ENCODE measurements around the gene EXOC6. TPM values are rescaled to one million over a fixed set of nuclear protein-coding genes. Genes with fewer than 3 reads are reported as not detected.
"Not testable (repeated sequence)": the region's sequence is repeated elsewhere in the genome, so short reads cannot be mapped to it uniquely, and the experiment has no call there.

The EXOC6 gene
- total and polyA plus RNA-seq, 7 donors = 7.4 to 27.8 (median 14.4) TPM

DNA sequence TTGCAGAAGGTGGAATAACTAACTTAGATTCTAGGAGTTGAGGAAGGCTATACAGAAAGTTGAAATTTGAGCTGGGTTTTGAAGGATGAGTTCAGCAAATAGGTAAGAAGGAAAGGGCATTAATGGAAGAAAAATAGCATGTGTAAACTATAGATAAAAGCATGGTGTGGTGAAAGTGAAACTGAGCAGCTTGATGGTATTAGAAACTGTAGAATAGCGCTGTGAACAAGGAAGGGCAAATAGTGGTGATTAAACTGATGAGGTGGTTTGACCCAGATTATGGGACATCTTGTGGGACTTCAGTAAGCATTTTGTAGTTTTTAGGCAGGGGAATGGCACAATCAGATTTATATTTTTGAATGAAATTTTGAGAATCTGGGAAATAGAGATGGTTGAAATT lies 90.5 kb downstream of the EXOC6 start:
- Histone ChIP-seq H3K27ac (no peak overlapping the region), H3K4me3 (no peak overlapping the region), H3K36me3 (ENCODE audit: insufficient read depth in 1 of 2, low read depth in 1 of 2) (peaks cover 0 to 59% of the 10 kb centered on the region in 2 donors), H3K9me3 (no peaks in the 10 kb centered on the region), H3K27me3 (ENCODE audit: insufficient read depth in 3 of 3, low read length in 2 of 3) (no peaks in the 10 kb centered on the region), H3K4me1 (no peaks in the 10 kb centered on the region)
- 91 to 100% (median 96%) methylated on average over 1 of the region's 1 CpG for WGBS, 3 donors
- intact Hi-C loops (cut with DNase I) = no loop called here
- ATAC-seq (no peak), DNase-seq (no peak)
- TF ChIP-seq, protein P1, sequence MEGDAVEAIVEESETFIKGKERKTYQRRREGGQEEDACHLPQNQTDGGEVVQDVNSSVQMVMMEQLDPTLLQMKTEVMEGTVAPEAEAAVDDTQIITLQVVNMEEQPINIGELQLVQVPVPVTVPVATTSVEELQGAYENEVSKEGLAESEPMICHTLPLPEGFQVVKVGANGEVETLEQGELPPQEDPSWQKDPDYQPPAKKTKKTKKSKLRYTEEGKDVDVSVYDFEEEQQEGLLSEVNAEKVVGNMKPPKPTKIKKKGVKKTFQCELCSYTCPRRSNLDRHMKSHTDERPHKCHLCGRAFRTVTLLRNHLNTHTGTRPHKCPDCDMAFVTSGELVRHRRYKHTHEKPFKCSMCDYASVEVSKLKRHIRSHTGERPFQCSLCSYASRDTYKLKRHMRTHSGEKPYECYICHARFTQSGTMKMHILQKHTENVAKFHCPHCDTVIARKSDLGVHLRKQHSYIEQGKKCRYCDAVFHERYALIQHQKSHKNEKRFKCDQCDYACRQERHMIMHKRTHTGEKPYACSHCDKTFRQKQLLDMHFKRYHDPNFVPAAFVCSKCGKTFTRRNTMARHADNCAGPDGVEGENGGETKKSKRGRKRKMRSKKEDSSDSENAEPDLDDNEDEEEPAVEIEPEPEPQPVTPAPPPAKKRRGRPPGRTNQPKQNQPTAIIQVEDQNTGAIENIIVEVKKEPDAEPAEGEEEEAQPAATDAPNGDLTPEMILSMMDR (IDR thresholded peaks at IDR 0.05) = no peak

DNA sequence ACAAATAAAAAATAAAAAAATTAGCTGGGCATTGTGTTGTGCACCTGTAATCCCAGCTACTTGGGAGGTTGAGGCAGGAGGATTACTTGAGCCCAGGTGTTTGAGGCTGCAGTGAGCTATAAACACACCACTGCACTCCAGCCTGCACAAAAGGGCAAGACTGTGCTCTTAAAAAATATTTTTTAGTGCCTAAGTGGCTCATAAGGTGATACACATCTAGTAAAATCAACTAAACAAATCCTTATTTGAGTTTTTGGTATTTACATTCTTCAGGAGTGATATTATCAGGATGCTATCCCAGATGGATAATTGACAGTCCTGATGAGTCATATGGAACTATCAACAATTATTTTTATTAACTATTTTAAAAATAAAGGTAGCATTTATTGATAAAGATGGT lies 93.9 kb downstream of the EXOC6 start:
- H3K4me3 ChIP-seq = no peak overlapping the region
- DNase-seq = no peak
- H3K4me1 ChIP-seq = no peaks in the 10 kb centered on the region
- no peaks in the 10 kb centered on the region for H3K9me3 ChIP-seq
- H3K27me3 ChIP-seq (ENCODE audit: insufficient read depth in 3 of 3, low read length in 2 of 3) = no peaks in the 10 kb centered on the region
- no peak for ATAC-seq
- TF ChIP-seq, protein P1 (IDR thresholded peaks at IDR 0.05) = no peak
- peaks cover 0 to 70% of the 10 kb centered on the region in 2 donors for H3K36me3 ChIP-seq (ENCODE audit: insufficient read depth in 1 of 2, low read depth in 1 of 2)
- H3K27ac ChIP-seq = no peak overlapping the region
- intact Hi-C loops (cut with DNase I) = no loop called here

DNA sequence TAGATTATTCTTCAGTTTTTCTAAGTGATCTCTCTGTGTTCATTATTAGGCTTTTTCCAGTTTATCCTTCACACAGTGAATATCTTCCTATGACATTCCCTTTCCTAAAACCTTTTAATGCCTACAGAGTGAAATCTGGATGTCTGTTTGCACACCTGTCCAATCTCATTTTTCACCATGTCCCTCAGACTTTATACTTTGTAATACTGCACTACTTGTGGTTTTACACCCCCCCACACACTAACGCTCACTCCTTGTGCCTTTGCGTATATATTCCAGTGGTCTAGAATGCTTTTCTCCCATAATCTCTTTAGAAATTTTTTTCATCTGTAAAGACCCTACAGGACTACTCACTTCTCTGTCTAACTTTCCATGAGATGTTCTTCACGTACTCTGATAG lies 98.2 kb downstream of the EXOC6 start:
- DNase-seq = no peak
- Histone ChIP-seq H3K27me3 (ENCODE audit: insufficient read depth in 3 of 3, low read length in 2 of 3) (no peaks in the 10 kb centered on the region), H3K4me1 (no peaks in the 10 kb centered on the region), H3K4me3 (no peak overlapping the region), H3K9me3 (no peaks in the 10 kb centered on the region), H3K27ac (no peak overlapping the region), H3K36me3 (ENCODE audit: insufficient read depth in 1 of 2, low read depth in 1 of 2) (peaks cover 0 to 77% of the 10 kb centered on the region in 2 donors)
- TF ChIP-seq, protein P1 (IDR thresholded peaks at IDR 0.05) = no peak
- intact Hi-C loops (cut with DNase I) = no loop called here
- 94 to 96% (median 95%) methylated on average over 3 of the region's 3 CpGs for WGBS, 3 donors
- ATAC-seq = no peak

DNA sequence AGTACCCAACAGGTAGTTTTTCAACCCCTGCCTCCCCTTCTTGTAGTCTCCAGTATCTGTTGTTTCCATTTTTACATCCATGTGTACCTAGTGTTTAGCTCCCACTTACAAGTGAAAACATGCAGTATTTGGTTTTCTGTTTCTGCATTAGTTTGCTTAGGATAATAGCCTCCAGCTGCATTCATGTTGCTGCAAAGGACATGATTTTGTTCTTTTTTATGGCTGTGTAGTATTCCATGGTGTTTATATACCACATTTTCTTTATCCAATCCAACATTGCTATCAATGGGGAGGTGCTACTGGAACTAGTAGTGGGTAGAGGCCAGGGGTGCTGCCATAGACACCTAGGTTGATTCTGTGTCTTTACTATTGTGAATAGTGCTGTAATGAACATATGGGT lies 104.3 kb downstream of the EXOC6 start:
- H3K27me3 ChIP-seq (ENCODE audit: insufficient read depth in 3 of 3, low read length in 2 of 3); H3K27ac ChIP-seq; H3K9me3 ChIP-seq; intact Hi-C loops (cut with DNase I); H3K4me1 ChIP-seq; H3K4me3 ChIP-seq; ATAC-seq; DNase-seq: not testable (repeated sequence)
- peaks cover 4 to 75% of the 10 kb centered on the region in 2 donors for H3K36me3 ChIP-seq (ENCODE audit: insufficient read depth in 1 of 2, low read depth in 1 of 2)

DNA sequence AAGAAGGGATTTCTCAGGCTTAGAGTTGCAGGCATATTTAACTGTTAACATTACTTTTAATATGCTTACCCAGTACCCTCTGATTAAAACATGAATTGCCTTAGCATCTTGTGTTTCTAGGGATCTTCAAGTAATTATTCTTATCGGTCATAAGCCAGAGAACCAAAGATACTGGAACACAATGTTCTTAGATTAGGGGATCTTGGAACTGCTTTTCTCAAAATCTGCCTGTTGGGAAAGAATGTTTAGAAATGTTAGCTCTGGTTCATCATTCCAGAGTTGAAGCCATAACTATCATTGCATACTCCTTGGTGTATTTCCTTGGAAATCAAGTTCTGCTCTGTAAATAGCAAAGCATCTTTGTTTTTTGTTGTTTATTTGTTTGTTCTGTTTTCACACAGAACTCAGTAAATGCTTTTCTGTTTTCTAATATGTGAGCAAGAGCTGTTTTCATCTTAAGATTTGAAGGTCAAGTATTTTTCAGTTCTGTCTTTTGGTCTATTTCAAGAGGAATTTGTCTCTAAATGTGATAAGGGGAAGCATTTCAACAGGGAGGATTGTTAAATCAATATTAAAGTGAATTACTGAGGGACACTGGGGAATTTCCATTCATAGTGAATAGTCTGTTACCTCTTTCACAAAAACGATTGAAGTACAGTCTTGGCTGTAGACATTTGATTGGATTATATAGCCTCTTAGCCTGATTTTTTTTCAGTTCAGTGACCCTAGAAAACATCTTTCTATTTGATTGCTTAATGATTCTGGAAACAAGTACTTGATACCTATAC lies 109.1 kb downstream of the EXOC6 start:
- intact Hi-C loops (cut with DNase I) = no loop called here
- Histone ChIP-seq H3K4me3 (no peak overlapping the region), H3K9me3 (no peaks in the 10 kb centered on the region), H3K27ac (no peak overlapping the region), H3K27me3 (ENCODE audit: insufficient read depth in 3 of 3, low read length in 2 of 3) (no peaks in the 10 kb centered on the region), H3K36me3 (ENCODE audit: insufficient read depth in 1 of 2, low read depth in 1 of 2) (peaks cover 4 to 69% of the 10 kb centered on the region in 2 donors), H3K4me1 (peaks cover 10% of the 10 kb centered on the region)
- DNase-seq = no peak
- TF ChIP-seq, protein P1 (IDR thresholded peaks at IDR 0.05) = no peak
- WGBS, 3 donors = 52 to 75% (median 64%) methylated on average over 2 of the region's 2 CpGs
- no peak for ATAC-seq

Data from psoas muscle (tissue), 8 donors.